GM21528 (cell line): ENCODE measurements around the gene PALD1.

ENCODE experiments used
- ATAC-seq: cut with Tn5 transposase; IDR thresholded peaks from one replicate; pipeline ENCODE4 v1.9.1; 2021; ENCODE audit warnings: mild to moderate bottlenecking, moderate library complexity; ENCODE audit not compliant: unreplicated experiment, low FRiP score

Gene PALD1

GRCh38 chr10:70584909-70585544 lies 106.5 kb downstream of the PALD1 start:
- ATAC-seq: no peak

GRCh38 chr10:70585578-70586169 lies 107.1 kb downstream of the PALD1 start:
- ATAC-seq: no peak

- ATAC-seq: no peak
Observed at GRCh38 chr10:70586348-70586930, 107.9 kb downstream of the PALD1 start.

GRCh38 chr10:70587045-70587658 lies 108.6 kb downstream of the PALD1 start:
- ATAC-seq: no peak

- no peak for ATAC-seq
Observed at GRCh38 chr10:70588255-70588654, 109.7 kb downstream of the PALD1 start.

- ATAC-seq: no peak
Observed at GRCh38 chr10:70588859-70589570, 110.4 kb downstream of the PALD1 start.

GRCh38 chr10:70589762-70590654 lies 111.4 kb downstream of the PALD1 start:
- ATAC-seq: no peak

GRCh38 chr10:70590655-70591416 lies 112.3 kb downstream of the PALD1 start:
- no peak for ATAC-seq

- no peak for ATAC-seq
Observed at GRCh38 chr10:70592186-70592735, 113.7 kb downstream of the PALD1 start.

GRCh38 chr10:70592746-70593512 lies 114.4 kb downstream of the PALD1 start:
- ATAC-seq: no peak

GRCh38 chr10:70593513-70593890 lies 114.9 kb downstream of the PALD1 start:
- no peak for ATAC-seq

GRCh38 chr10:70594161-70594560 lies 115.6 kb downstream of the PALD1 start:
- no peak for ATAC-seq

GRCh38 chr10:70595566-70596016 lies 117.0 kb downstream of the PALD1 start:
- ATAC-seq: no peak

- ATAC-seq: no peak
Observed at GRCh38 chr10:70596110-70596798, 117.7 kb downstream of the PALD1 start.

- no peak for ATAC-seq
Observed at GRCh38 chr10:70596860-70597809, 118.6 kb downstream of the PALD1 start.
